ENCODE measurements around the gene VGLL4.
"Not testable (repeated sequence)": the region's sequence is repeated elsewhere in the genome, so short reads cannot be mapped to it uniquely, and the experiment has no call there.

The VGLL4 gene

GRCh38 chr3:11522398-11522715 lies 121.4 kb downstream of the VGLL4 start:
- DNase-seq, result no peak

GRCh38 chr3:11521167-11521566 lies 122.5 kb downstream of the VGLL4 start:
- DNase-seq, result no peak

GRCh38 chr3:11517601-11518000 lies 126.1 kb downstream of the VGLL4 start:
- DNase-seq, result no peak

GRCh38 chr3:11514191-11514821 lies 129.4 kb downstream of the VGLL4 start:
- no peak for DNase-seq

- DNase-seq, result no peak
Measured at GRCh38 chr3:11513817-11514135, 129.9 kb downstream of the VGLL4 start.

GRCh38 chr3:11513125-11513816 lies 130.4 kb downstream of the VGLL4 start:
- not testable (repeated sequence) for DNase-seq

GRCh38 chr3:11511606-11512005 lies 132.1 kb downstream of the VGLL4 start:
- DNase-seq, result not testable (repeated sequence)

GRCh38 chr3:11510356-11510755 lies 133.4 kb downstream of the VGLL4 start:
- no peak for DNase-seq

GRCh38 chr3:11510001-11510340 lies 133.7 kb downstream of the VGLL4 start:
- DNase-seq, result no peak

GRCh38 chr3:11509173-11510000 lies 134.3 kb downstream of the VGLL4 start:
- no peak for DNase-seq

- DNase-seq, result no peak
Measured at GRCh38 chr3:11508346-11509172, 135.2 kb downstream of the VGLL4 start.

- DNase-seq, result no peak
Measured at GRCh38 chr3:11507719-11508118, 136.0 kb downstream of the VGLL4 start.

Data from NCI-H1092 (cell line).